G401.6 (cell line): ENCODE measurements around the gene TRIM36.

ENCODE experiments used
- FAIRE-seq: peaks from 2 replicates; lab custom pipeline; 2012; peaks lifted over from hg19 to GRCh38; lab: Jason Lieb, UNC

TRIM36 gene, protein sequence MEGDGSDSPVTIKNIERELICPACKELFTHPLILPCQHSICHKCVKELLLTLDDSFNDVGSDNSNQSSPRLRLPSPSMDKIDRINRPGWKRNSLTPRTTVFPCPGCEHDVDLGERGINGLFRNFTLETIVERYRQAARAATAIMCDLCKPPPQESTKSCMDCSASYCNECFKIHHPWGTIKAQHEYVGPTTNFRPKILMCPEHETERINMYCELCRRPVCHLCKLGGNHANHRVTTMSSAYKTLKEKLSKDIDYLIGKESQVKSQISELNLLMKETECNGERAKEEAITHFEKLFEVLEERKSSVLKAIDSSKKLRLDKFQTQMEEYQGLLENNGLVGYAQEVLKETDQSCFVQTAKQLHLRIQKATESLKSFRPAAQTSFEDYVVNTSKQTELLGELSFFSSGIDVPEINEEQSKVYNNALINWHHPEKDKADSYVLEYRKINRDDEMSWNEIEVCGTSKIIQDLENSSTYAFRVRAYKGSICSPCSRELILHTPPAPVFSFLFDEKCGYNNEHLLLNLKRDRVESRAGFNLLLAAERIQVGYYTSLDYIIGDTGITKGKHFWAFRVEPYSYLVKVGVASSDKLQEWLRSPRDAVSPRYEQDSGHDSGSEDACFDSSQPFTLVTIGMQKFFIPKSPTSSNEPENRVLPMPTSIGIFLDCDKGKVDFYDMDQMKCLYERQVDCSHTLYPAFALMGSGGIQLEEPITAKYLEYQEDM

DNA sequence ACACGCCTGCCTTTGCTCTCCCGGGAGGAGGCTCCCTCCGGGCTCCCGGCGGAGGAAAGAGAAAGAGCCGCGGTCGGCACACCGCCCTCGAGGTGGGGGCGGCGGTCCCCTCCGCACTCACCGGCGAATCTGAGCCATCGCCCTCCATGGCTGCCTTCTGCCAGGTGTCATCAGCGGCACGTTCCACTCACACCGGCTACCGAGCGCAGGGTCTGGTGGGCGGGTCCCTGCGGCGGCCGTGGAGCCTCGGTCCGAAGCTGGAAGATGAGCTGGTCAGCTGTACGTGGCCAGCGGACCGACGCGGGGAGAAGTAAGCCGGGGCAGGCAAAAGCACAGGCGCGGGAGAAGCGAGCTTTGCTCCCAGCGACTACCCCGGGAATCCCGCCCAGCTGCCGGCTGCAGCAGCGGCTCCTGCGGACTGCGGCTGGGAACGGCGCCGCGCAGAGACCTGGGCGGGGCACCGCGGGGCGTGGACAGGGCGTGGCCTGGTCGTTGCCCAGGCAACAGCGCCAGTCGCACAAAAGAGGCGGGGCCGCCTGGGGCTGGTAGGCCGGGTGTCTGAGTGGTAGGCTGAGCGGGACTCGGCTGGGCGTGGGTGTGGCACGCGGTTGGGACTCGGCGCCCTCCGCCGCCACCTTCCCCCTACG, at the start of gene TRIM36:
TRIM36 (minus strand) TSS at position 422 of the 647 bp plus-strand sequence; CDS start at position 148, 274 bp downstream.
- FAIRE-seq: no peak

DNA sequence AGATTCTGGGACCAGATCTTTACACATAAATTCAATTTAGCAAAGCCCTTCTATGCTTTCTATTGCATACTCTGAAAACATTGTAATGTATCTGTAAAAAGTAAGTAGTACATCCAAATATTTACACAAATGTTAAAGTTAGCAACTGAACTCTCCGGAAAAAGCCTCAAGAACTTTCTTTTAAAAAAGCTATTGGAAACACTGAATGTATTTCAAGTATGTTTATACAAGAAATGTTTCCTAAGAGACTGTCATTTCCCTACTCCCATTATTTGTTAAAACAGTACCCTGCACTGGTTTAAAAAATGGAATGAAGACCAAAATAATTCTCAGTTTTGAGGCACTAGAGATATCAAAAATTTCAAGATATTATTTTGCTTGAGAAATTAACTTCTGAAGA, 44.8 kb upstream of the TRIM36 start:
- FAIRE-seq: no peak

DNA sequence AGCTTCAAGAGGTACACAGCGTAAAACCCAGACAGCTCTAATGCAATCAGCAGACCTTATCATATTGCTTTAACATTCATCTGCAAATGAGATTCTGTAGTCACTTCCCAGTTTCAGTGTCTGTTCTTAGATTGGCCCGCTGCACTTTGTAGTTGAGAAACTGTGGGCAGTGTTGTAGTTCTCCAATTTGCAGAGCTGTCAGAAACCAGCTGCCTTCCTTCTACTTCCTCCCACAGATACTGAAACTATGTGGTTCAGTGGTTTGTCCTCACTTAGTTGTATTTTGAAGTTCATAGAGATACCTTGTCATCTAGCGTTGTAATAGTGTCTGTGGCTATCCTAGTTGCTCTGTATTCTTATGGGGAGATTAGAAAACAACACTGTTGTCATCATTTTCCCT, 39.6 kb upstream of the TRIM36 start:
- no peak for FAIRE-seq

DNA sequence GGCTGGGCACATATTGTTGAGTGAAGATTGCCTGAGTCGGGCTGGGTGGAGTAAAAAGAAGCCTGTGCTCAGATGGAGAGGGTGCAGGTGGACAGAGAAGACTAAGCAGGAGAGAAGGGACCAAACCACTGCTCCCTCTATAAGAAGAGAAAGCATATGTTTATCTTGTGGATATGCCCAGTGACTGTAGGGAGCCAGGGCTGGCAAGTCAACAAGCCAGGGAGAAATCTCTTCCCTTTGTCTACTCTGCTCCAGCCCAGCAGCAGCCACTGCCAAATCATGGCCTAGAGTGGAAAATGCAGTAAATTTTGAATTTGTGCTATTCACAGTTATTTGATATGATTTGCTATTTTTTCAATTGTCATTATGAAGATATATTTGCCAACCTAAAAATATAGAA, 33.2 kb upstream of the TRIM36 start:
- FAIRE-seq: no peak

DNA sequence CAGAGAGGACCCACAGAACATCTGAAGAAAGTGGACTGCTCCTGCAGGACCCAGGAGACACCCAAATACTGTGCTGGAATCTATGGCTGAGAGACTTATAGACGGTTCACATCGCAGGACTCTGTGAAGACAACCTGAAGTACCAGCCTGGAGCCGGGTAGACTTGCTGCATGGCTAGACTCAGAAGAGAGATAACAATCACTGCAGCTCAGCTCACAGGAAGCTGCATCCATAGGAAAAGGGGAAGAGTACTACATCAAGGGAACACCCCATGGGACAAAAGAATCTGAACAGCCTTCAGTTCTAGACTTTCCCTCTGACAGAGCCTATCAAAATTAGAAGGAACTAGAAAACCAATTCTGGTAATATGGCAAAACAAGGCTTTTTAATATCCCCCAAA, 26.5 kb upstream of the TRIM36 start:
- no peak for FAIRE-seq

DNA sequence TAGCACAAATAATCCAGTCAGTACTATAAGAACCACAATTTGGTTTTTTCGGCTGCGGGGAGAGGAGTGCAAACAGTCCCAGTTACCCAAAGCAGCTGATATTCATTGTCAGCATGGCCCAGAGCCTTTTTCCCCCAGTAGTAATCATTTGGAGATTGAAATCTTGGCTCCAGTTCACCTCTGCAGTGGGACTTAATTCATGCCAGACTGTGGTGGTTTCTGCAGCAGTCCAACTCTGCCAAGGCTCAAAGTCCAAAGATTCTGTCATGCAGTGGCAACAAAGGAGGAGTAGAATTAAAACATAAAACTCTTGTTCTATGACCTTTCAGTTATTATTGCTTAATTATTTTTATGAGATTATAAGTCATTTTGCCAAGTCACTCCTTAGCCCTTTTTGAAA, 25.0 kb upstream of the TRIM36 start:
- no peak for FAIRE-seq

DNA sequence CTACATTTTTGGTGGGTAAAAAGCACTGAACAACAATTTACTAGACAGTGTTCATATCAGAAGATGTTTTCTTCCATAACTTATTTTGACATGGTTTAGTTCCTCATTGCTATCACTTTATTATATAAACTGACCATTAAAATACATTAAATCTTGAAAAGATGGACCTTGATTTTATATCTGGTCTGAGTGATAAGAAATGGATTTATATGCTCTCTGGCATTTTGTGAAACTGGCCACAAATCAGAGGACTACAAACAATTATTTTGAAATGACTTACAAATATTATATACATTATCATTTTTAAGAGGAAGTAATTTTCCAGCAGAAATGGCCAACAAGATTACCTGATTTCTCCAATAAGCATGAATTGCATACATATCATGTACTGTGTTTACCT, 23.6 kb upstream of the TRIM36 start:
- no peak for FAIRE-seq

DNA sequence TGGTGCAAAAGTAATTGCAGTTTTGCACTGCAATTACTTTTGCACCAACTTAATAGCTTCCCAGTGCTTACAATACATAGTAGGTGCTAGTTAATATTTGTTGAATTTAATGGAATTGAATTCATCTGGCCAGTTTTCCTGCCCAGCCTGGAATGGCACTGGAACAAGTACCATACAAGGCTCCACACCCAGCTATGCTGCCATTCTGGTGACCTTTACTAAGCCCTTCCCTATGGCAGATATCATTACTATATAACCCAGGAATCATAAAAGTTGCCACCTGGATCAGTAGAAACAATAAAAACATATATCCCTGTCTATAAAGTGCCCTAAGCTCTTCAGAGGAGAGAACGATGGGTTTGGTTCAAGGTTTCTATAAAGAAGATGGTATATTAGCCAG, 22.4 kb upstream of the TRIM36 start:
- FAIRE-seq: no peak

DNA sequence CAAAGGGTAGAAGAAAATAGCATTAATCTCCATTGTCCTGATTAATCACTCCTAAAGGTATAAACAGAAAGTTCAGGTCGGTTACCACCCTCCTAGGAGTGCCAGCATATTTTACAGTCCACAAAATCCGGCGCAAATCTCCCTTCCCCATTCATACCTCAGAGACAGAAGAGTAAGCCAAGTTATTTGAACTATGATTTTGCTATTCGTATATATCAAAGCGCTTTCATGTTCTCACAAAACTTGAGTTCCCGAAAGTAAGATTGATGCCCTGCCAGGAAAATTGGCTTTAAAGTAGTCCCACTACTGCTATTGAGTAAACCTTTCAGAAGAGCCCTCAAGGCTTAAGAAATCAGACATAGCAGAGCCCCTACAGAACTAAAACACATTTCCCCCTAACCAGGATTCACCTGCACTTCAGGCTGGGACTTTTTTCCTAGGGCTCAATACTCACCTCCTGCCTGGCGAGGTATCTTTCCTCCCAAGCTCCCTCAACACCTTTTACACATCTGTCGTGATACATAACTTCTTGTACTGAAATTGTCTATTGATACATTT, 21.8 kb upstream of the TRIM36 start:
- FAIRE-seq: no peak

DNA sequence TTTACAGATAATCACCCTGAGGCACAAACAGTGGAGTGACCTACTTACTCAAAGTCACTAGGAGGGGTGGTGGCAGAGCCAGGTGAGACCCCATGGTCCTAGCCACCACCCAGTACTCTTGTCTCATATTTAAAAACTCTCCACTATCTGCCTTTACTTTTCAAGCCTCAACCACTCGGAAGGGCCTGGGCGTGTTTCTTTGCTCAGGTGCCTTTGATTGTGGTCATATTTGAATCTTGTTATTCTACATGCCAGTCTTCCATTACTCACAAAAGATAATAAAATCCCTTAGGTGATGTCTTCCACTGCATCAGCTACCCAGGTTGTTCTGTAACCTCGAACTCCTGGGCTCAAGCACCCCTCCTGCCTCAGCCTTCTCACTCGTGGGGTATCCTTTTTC, 20.7 kb upstream of the TRIM36 start:
- no peak for FAIRE-seq

DNA sequence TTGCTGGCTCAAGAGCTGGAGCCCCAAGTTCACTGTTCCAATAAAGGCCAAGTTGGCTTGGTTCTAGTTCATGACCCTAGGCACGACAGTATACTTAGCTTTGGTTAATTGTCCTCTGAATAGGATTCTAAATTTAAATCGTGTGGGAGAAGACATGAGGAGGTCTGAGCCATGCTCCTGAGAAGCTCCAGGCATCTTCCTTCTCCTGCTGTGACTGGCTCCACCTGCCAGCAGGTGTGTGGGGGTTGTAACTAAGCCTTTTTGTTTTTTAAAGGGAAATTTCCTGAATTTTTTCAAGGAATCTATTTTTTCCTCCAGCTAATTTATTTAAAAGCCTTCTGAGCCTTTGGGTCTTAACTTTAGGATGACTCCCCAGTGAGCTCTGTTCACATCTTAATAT, 20.2 kb upstream of the TRIM36 start:
- FAIRE-seq: no peak

DNA sequence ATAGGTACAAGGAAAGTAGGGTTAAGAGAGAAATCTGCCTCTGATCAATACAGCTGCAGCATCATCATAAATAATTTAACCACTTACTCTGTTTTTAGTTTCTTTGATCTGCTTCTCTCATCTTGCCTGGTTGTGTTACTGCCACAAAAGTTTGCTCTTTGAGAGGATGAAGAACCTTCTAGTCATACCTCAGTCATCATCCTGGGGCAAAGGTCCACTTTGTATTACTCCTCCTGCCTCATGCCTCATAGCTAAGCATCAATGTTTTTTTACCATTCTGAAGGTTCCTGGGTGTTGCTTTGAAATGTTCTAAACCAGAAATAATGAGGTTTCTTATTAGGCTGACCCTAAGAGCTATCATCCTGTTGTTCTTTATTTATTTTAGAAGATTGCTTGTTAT, 17.1 kb upstream of the TRIM36 start:
- no peak for FAIRE-seq

DNA sequence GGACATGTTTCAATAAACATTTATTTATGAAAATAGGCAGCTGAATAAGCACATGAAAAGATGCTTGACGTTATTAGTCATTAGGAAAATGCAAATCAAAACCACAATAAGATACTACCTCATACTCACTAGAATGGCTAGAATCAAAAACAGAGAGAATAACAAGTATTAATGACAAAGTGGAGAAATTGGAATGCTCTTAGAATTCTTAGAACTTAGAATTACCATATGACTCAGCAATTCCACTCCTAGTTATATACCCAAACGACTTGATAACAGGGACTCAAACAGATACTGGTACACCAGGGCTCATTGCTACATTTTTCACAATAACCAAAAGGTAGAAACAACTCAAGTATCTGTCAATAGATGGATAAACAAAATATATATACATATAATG, 15.1 kb upstream of the TRIM36 start:
- FAIRE-seq: no peak

DNA sequence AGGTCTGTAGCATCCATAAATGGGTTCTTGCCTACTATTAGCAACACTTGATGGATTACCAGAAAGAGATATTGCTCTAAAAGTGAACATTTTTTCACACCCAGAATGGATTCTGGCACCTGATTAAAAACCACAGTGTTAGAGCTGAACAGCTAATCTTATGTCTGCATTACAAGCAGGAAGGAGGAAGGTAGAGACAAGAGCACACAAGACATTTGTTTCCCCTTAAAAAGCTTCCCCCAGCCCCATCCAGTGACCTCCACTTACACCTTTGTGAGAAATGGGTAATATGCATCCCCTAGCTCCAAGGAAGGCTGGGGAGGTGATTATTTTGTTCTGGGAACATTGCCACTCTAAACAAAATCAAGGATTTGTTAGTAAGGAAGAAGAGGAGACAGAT, 12.0 kb upstream of the TRIM36 start:
- FAIRE-seq: no peak

DNA sequence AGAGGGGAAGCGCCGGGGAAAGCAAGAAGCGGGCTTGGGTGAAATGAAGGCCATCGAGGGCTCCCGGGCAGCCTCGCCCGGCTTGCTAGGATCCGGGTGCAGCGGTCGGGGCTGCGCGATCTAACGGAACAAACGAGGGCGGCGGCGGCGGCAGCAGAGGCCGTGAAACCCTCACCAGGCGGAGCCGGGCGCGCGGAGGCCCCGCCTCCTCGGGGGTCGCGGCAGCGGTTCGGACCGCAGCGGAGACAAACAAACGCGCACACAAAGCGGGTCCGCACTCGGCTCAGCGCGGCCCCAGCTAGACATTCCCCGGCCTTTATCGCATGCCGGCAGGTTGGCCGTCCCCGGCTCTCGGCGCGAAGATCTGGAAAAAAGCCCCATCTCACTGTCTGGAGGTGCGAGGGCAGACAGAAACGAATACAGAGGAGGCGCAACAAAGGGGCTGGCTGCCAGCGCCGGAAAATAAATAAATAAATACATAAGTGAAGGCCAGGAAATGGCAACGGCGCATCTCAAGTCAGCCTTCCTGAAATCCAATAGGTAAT, 10.5 kb upstream of the TRIM36 start:
- FAIRE-seq: no peak

DNA sequence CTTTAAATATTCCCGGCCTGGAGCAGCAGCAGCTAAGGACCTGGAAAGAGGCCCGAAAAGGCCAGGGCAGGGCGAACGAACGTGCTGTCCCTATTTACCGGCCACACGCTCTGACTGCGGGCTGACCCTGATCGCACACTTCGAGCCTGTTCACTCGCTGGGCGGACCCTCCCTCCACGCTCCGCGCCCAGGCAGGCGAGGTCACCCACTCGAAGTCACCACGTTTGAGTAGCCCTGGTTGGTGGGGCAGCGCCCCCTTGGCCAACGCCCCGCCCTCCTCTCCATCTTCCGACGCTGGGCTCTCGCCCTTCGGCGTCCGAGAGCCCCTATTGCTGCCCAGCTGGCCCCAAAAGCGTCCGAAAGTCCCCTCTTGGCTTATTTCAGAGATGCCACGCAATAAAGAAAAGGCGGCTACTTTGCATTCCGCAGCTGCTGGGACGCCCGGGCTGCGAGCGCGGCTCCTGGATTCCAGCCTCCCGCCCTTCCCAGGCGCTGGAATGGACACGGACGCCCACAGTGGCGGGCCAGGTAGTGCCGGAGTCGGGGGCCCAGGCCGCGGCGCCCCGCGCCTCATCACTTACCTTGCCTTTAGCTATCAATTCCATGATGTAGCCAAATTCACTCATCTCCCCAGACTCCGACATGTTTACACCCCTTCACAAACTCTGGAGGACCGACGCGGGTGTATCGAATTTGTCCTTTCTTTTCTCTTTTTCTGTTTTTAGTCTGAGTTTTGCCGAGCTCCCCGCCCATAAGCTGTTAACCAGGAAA, 9.9 kb upstream of the TRIM36 start:
- no peak for FAIRE-seq

DNA sequence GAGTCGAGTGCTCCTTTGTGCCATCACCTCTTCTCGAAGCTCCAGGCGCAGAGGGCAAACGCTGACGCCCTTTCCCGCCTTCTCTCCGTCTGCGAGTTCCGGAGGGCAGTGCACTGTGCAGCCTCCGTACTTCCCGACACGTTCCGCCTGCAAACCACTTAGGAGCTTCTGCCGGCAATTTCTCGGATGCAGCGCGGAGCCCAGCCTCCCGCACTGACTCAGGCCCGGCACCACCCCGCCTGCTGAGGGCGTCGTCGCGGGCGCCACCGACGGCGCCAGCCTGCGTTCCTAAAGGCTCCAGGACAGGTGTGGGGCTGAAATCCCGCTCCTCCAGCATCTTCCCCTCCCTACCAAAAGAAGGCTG, 9.3 kb upstream of the TRIM36 start:
- no peak for FAIRE-seq

DNA sequence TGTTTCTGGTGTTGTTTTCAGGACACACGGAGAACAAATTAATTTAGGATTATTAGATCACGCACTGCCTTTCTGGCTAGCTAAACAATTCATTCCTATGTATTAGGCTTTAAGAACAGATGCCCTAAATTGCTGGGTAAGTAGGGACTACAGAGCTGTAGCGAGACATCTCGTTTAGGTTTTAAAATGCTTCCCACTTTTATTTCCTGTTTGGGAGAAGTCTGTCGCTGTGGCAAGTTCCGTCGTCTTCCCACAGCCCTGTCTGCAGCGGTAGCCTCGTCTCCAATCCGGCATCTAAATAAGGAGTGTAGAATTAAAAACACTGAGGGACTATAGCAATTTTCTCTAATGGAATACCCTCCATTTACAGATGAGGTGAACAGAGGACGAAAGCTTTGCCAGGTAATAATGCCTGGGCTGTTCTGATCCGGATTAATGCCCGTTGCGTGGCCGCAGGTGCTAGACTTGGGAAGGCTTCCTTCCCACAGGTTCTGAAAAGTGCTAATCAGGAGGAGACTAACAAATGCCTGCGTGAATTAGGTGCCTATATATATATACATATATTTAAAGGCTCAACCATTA, 1.3 kb upstream of the TRIM36 start:
- FAIRE-seq: no peak

DNA sequence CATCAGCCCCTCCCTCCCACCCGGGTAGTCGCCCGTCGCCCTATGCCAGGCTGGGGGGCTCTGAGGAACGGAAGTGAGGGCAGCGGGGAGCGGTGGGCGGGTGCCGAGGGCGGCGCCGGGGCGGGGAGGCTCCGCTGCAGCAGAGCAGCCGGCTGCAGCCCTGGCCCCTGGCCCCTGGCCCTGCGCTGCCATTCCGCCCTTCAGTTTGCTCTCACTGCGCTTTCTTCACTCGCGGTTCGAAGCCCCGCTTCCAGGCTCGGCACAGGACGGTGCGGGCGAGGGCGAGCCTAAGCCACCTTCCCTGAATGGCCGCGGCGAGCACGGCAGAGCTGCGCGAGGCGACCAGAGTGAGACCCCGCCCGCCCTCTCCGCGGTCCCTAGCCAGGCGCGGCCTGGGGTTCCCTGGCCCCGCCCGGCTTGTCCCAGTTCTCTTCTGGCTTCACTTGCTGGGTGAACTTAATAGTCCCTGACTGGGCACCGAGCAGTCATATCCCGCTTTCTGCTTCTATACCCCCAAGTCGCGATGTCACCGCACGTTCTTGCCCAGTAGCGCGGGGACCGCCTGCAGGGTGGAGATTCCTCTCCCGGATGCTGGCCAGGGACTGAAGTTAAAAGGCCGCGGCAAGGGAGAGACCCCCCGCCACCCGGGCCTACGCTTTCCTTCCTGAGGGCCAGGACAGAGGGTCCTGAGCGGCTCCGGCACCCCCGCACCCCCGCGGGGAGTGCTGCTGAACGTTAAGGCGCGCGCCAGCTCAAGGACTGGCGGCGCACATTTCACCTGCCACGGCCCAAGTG, 623 bp upstream of the TRIM36 start:
- FAIRE-seq: no peak

DNA sequence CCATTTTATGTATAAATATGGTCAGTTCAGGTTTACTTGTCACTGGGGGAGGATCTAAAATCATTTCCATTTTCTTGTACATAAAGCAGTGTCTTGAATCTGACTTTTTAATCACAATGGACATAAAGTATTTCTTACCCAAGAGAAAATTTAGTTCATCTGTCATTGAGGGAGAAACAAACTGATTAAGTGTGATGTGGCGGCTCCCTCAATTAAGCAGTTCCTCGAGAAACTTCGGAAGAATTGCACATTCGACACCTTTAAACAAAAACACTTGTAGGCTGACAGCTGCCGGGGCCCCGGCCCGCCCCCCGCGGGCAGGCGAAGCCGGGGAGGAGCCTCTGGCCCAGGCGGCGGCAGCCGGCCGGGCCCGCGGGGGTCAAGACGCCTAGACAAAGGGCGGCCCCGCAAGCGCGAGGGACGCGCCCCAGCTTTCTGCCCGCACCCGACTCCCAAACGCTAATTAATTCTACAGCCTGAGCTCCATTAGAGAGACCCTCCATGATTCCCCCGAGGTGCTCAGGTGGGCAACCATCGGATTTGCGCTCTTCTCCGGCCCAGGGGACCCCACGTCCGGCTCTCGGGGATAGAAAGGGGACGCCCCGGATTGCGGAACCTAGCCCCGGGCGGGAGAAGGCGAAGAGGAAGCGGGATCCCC, 750 bp downstream of the TRIM36 start:
- no peak for FAIRE-seq
